Endothelial cell of umbilical vein (primary cell): Measurements from ENCODE around the gene ERI2. TPM values are rescaled to one million over a fixed set of nuclear protein-coding genes. Genes with fewer than 3 reads are reported as not detected.

ENCODE experiments used
- BruUV-seq: library from RNA; stranded (reverse); fragments of 400-500 nt; replicated peaks from 2 replicates; lab custom pipeline; 2021; lab: Mats Ljungman, UMichigan
- CTCF ChIA-PET: fragments of 300-600, 350-600 bp; sonication (Branson Sonifier 250); formaldehyde crosslinking; loops from one replicate; lab custom pipeline; 2021; ENCODE audit warnings: antibody characterized with exemption, inconsistent platforms; lab: Charles Lee
- POLR2A ChIA-PET: fragments of 300-600, 350-600 bp; sonication (Branson Sonifier 250); formaldehyde crosslinking; loops from one replicate; lab custom pipeline; 2021; ENCODE audit warnings: antibody characterized with exemption, inconsistent platforms; lab: Charles Lee
- DNase-seq: peaks from one replicate; pipeline ENCODE4 v3.0.0-alpha.2; 2011; ENCODE audit warnings: low read depth, low spot score
- FAIRE-seq: peaks from 2 replicates; lab custom pipeline; 2011; peaks lifted over from hg19 to GRCh38; lab: Jason Lieb, UNC
- H2AFZ ChIP-seq: 2 replicates; pipeline ENCODE4 v1.6.0; 2012; ENCODE audit warnings: low read depth, low read length, control low read depth, inconsistent platforms
- H3K27ac ChIP-seq: 2 replicates; pipeline ENCODE4 v1.5.1; 2011; ENCODE audit warnings: low read depth, mild to moderate bottlenecking, control low read depth, low read length, moderate library complexity; ENCODE audit not compliant: insufficient read depth
- H3K27me3 ChIP-seq, 2 experiments: 2 replicates each; pipeline versions ENCODE4 v1.6.0 to v1.6.1; 2011; ENCODE audit warnings: low read length in 2 of 2, mixed read lengths in 1 of 2; ENCODE audit not compliant: control insufficient read depth in 2 of 2, insufficient read depth in 2 of 2
- H3K36me3 ChIP-seq, 2 experiments: 2 replicates in 1 of 2; 3 replicates in 1 of 2; pipeline ENCODE4 v1.5.1; 2011; ENCODE audit warnings: low read length in 2 of 2, mild to moderate bottlenecking in 1 of 2, moderate library complexity in 1 of 2; ENCODE audit not compliant: control insufficient read depth in 2 of 2, insufficient read depth in 2 of 2; ENCODE audit errors: extremely low read depth in 1 of 2
- H3K4me1 ChIP-seq: 3 replicates; pipeline ENCODE4 v1.5.1; 2011; ENCODE audit warnings: mild to moderate bottlenecking, low read length; ENCODE audit not compliant: control insufficient read depth, insufficient read depth; ENCODE audit errors: extremely low read depth
- H3K4me2 ChIP-seq: 2 replicates; pipeline ENCODE4 v1.6.1; 2011; ENCODE audit warnings: low read length, control low read depth, mixed read lengths; ENCODE audit not compliant: insufficient read depth
- H3K4me3 ChIP-seq, 3 experiments: fragments of 200-600 bp in 1 of 3; sonication (generic), shearing (Covaris generic) in 1 of 3; replicated peaks in 1 of 3; 2 replicates each; pipeline ENCODE4 v1.5.1; 2011 to 2016; ENCODE audit warnings: control low read depth in 3 of 3, low read length in 3 of 3, mild to moderate bottlenecking in 2 of 3, inconsistent platforms in 1 of 3, low read depth in 1 of 3, moderate library complexity in 1 of 3; ENCODE audit not compliant: insufficient read depth in 1 of 3
- H3K79me2 ChIP-seq: 2 replicates; pipeline ENCODE4 v1.6.0; 2012; ENCODE audit warnings: low read length, inconsistent platforms; ENCODE audit not compliant: control insufficient read depth, insufficient read depth
- H3K9ac ChIP-seq: replicated peaks from 2 replicates; pipeline ENCODE3; 2011; ENCODE audit warnings: low read length, control low read depth; ENCODE audit not compliant: insufficient read depth; ENCODE audit errors: extremely low read depth
- H3K9me1 ChIP-seq: replicated peaks from 3 replicates; pipeline ENCODE4 v1.6.0; 2011; ENCODE audit warnings: mild to moderate bottlenecking, low read length; ENCODE audit not compliant: control insufficient read depth, insufficient read depth; ENCODE audit errors: extremely low read depth
- H3K9me3 ChIP-seq: replicated peaks from 2 replicates; pipeline ENCODE4 v1.5.1; 2012; ENCODE audit warnings: low read length, inconsistent platforms; ENCODE audit not compliant: control insufficient read depth, insufficient read depth
- H4K20me1 ChIP-seq: replicated peaks from 2 replicates; pipeline ENCODE3; 2011; ENCODE audit warnings: mild to moderate bottlenecking, low read length; ENCODE audit not compliant: control insufficient read depth, insufficient read depth; ENCODE audit errors: extremely low read depth
- CTCF ChIP-seq, 2 donors: IDR thresholded peaks; 1 replicate in 1 of 2; 2 replicates in 1 of 2; pipeline ENCODE4 v1.5.1; 2011; ENCODE audit warnings: low read length in 2 of 2, mild to moderate bottlenecking in 2 of 2, moderate library complexity in 2 of 2, control low read depth in 1 of 2, inconsistent platforms in 1 of 2, low read depth in 1 of 2; ENCODE audit not compliant: insufficient read depth in 1 of 2; ENCODE audit errors: extremely low read depth in 1 of 2
- EZH2 ChIP-seq: IDR thresholded peaks from 2 replicates; pipeline ENCODE4 v1.6.1; 2012; ENCODE audit warnings: borderline replicate concordance, low read depth, mild to moderate bottlenecking, moderate library complexity, low read length, inconsistent platforms; ENCODE audit not compliant: severe bottlenecking
- FOS ChIP-seq: IDR thresholded peaks from 2 replicates; pipeline ENCODE4 v1.6.1; 2011; ENCODE audit warnings: mild to moderate bottlenecking, low read length, moderate library complexity, borderline replicate concordance; ENCODE audit not compliant: insufficient read depth
- GATA2 ChIP-seq: IDR thresholded peaks from 2 replicates; pipeline ENCODE4 v1.7.0; 2011; ENCODE audit warnings: low read depth, mild to moderate bottlenecking, moderate library complexity, mixed read lengths, low read length; ENCODE audit not compliant: insufficient read length, insufficient read depth
- JUN ChIP-seq: IDR thresholded peaks from 2 replicates; pipeline ENCODE4 v1.6.1; 2011; ENCODE audit warnings: borderline replicate concordance, low read depth; ENCODE audit not compliant: insufficient read length, insufficient read depth
- MAX ChIP-seq: IDR thresholded peaks from 2 replicates; pipeline ENCODE4 v1.6.1; 2011; ENCODE audit not compliant: insufficient read depth, insufficient read length
- MYC ChIP-seq: IDR thresholded peaks from one replicate; pipeline ENCODE4 v1.6.1; 2011; ENCODE audit warnings: mild to moderate bottlenecking, low read depth, low read length
- POLR2A ChIP-seq: IDR thresholded peaks from 2 replicates; pipeline ENCODE4 v1.6.1; 2012; ENCODE audit warnings: low read depth, mild to moderate bottlenecking, control low read depth, low read length
- POLR2AphosphoS5 ChIP-seq: IDR thresholded peaks from 2 replicates; pipeline ENCODE4 v1.6.1; 2012; ENCODE audit warnings: low read depth, mild to moderate bottlenecking, control low read depth, low read length, moderate library complexity; ENCODE audit not compliant: insufficient read depth
- dilution Hi-C: fragments of 300-500 bp; cut with MboI; formaldehyde crosslinking; loops from one replicate; pipeline ENCODE4 v1.15.0; 2019; ENCODE audit warnings: low sequenced_read_pairs; ENCODE audit not compliant: extremely low pct_ligation_motif_present
- intact Hi-C: fragments of 100-400 bp; cut with micrococcal nuclease; formaldehyde crosslinking; loops from one replicate; pipeline ENCODE4 v1.10.0; 2022
- polyA plus RNA-seq, 4 experiments: library from polyadenylated mRNA; depleted of rRNA in 3 of 4; stranded (reverse) in 3 of 4; unstranded in 1 of 4; fragments of >200 nt; gene quantifications; 2 replicates each; pipeline versions ENCODE4 v1.2.1 to v1.2.3, GENCODE V29; 2011 to 2012; ENCODE audit warnings: missing spikeins in 1 of 4
- total RNA-seq: library from RNA; stranded (reverse); gene quantifications from 2 replicates; pipeline ENCODE4 v1.2.3, GENCODE V29; 2021

The ERI2 gene
- total and polyA plus RNA-seq, 2 donors (not counting 3 experiments of a cell fraction or from before 2014, with no cell fraction given), result 6.6 to 8.9 TPM

GRCh38 chr16:20844588-20844987 lies 38.3 kb upstream of the ERI2 start:
- Histone ChIP-seq H3K4me2 (no peak overlapping the region), H4K20me1 (no peaks in the 10 kb centered on the region), H3K36me3 (peaks cover 0 to 6% of the 10 kb centered on the region in 2 experiments), H3K4me3 (no peak overlapping the region), H3K9me3 (no peaks in the 10 kb centered on the region), H3K4me1 (peaks cover 6% of the 10 kb centered on the region), H3K27ac (no peak overlapping the region), H3K9ac (no peak overlapping the region), H2AFZ (no peak overlapping the region), H3K27me3 (no peaks in the 10 kb centered on the region), H3K79me2 (no peaks in the 10 kb centered on the region), H3K9me1 (no peaks in the 10 kb centered on the region)
- BruUV-seq, result no TSS peak
- intact Hi-C loops, result no loop called here
- peak; percentile 65 for DNase-seq
- ChIA-PET POLR2A (no interaction called here), CTCF (interaction anchor here (1.1 to 2.6 kb wide), 3 partner anchors 28 to 456 kb away, joined by 3 to 12 read pairs (median 3); no protein-coding TSS in a partner anchor)
- no peak for FAIRE-seq
- no peak for TF ChIP-seq CTCF (IDR thresholded peaks at IDR 0.05; ENCODE audit: extremely low read depth in 1 of 2, insufficient read depth in 1 of 2, low read depth in 1 of 2, low read length in 2 of 2)
- TF ChIP-seq FOS, result no peak
- no peak for TF ChIP-seq MAX
- TF ChIP-seq JUN, result no peak
- TF ChIP-seq GATA2, result no peak
- no peak for TF ChIP-seq POLR2AphosphoS5
- TF ChIP-seq EZH2, result no peak
- TF ChIP-seq POLR2A, result no peak
- no peak for TF ChIP-seq MYC
- dilution Hi-C loops, result no loop called here
